DOHH2 (cell line): ENCODE data around the gene CETN1.

ENCODE experiments used
- CTCF ChIP-seq: fragments of 200-600 bp; sonication (generic); IDR thresholded peaks from one replicate; pipeline ENCODE4 v1.5.1; 2014; ENCODE audit warnings: antibody characterized with exemption, mild to moderate bottlenecking, low read depth, low read length; ENCODE audit not compliant: poor library complexity, severe bottlenecking
- EZH2phosphoT487 ChIP-seq: fragments of 200-600 bp; sonication (generic); IDR thresholded peaks from 2 replicates; pipeline ENCODE4 v1.6.1; 2017; ENCODE audit warnings: borderline replicate concordance, mild to moderate bottlenecking, antibody characterized with exemption, low read length, moderate library complexity, mixed read lengths

DNA sequence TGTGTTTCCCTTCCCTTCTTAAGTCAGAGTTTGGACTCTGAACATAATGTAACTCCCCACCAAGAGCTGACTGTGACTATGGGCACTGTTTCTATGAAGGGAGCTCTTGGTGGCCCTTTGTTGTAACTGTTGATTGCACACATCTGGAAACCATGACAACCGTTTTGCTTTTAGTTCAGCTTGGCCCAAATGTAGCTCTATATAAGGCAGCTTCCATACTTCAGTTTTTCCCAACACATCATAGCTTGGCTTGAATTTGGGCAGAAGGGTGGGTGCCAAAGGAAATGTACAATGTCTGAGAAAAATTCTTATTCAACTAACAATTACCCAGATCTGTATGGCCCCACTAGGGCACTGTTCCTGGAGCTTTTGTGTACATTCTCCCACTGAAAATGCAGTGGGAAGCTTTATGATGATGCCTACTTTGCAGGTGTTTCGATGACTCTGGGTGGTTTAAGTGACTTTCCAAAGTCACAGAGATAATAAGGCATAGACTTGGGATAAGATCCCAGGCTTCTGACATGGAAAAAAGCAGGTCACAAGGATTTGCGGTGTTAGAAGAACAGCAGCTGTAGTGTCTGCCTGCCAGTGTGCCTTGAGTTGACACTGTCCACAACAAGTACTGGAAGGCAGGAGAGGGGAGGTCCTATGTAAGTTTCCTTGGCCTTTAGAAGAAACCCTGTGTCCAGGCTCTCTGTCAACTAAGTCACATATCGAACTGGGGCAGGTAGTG lies 2.4 kb upstream of the CETN1 start:
- TF ChIP-seq CTCF (no peak), EZH2phosphoT487 (no peak)
